K562 (cell line): ENCODE measurements around the gene KAT6B.

Source experiments
- ARNT ChIP-seq, 2 experiments: fragments of 450-650 bp; IDR thresholded peaks; 2 replicates each; pipeline ENCODE4 v1.6.1; 2016; ENCODE audit warnings: mild to moderate bottlenecking in 1 of 2
- MXI1 ChIP-seq: IDR thresholded peaks from 2 replicates; pipeline ENCODE4 v1.6.1; 2011; ENCODE audit warnings: low read depth, mild to moderate bottlenecking, improper control_type of control experiment, low read length
- SIN3A ChIP-seq, 2 experiments: fragments of 150-350 bp in 1 of 2; IDR thresholded peaks; 2 replicates each; pipeline ENCODE4 v1.6.1; 2011 to 2016; ENCODE audit warnings: borderline replicate concordance in 2 of 2, low read depth in 2 of 2, low read length in 2 of 2, mild to moderate bottlenecking in 2 of 2, moderate library complexity in 2 of 2; ENCODE audit not compliant: control insufficient read depth in 1 of 2
- SMAD3 ChIP-seq: fragments of 450-650 bp; formaldehyde crosslinking; conservative IDR thresholded peaks from 2 replicates; pipeline ENCODE4 v1.4.0; 2020; ENCODE audit warnings: mild to moderate bottlenecking
- SMC3 ChIP-seq: conservative IDR thresholded peaks from 2 replicates; pipeline ENCODE4 v1.6.1; 2011; ENCODE audit warnings: low read depth, low read length, improper control_type of control experiment; ENCODE audit not compliant: insufficient read depth
- TSC22D4 ChIP-seq: fragments of 450-650 bp; IDR thresholded peaks from 2 replicates; pipeline ENCODE4 v1.6.1; 2016; ENCODE audit warnings: missing genetic modification characterization, missing biosample characterization, control low read depth
- ZEB2 ChIP-seq: fragments of 450-650 bp; IDR thresholded peaks from 2 replicates; pipeline ENCODE4 v1.6.1; 2016
- ZNF143 ChIP-seq: sonication (generic); formaldehyde crosslinking; IDR thresholded peaks from 2 replicates; pipeline ENCODE4 v1.9.0; 2022; ENCODE audit warnings: mild to moderate bottlenecking, missing genetic modification reagents
- ZNF146 ChIP-seq: IDR thresholded peaks from one replicate; pipeline ENCODE4 v1.6.1; 2018; ENCODE audit warnings: missing compliant biosample characterization; ENCODE audit not compliant: unreplicated experiment
- TF ChIP-seq, protein P1 (sequence below), 3 experiments: IDR thresholded peaks in 2 of 3; conservative IDR thresholded peaks in 1 of 3; 2 replicates each; pipeline ENCODE4 v1.5.1; 2011 to 2012; ENCODE audit warnings: low read length in 3 of 3, mild to moderate bottlenecking in 3 of 3, control low read depth in 2 of 3, improper control_type of control experiment in 1 of 3, inconsistent platforms in 1 of 3, low read depth in 1 of 3, mixed read lengths in 1 of 3, moderate library complexity in 1 of 3; ENCODE audit not compliant: insufficient read depth in 2 of 3

DNA sequence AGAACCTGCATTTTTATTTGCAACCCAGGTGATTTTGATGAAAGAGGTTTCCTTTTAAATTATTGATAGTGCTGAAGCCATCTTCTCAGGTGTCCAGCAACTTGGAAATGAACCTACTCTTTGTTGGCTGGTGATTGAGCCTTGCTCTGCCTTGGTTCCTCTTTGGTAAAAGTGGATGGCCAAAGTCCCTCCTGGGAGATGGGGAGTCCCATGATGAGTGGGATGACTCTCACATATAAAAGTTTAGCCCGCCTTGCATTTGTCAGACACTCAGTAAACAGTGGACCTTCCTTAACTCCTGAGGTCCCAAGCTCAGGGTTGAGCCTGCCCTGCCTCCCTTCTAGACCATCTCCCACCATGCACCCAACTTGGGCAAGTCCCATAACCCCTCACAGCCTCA, 28.9 kb upstream of the KAT6B start:
- TF ChIP-seq ZNF143 (CRISPR knock-in tag) (no peak), ARNT (IDR thresholded peaks at IDR 0.05) (no peak), ZNF146 (CRISPR knock-in tag) (no peak), SMC3 (no peak), ZEB2 (no peak), SMAD3 (CRISPR knock-in tag) (no peak), SIN3A (IDR thresholded peaks at IDR 0.05; ENCODE audit: borderline replicate concordance in 2 of 2, control insufficient read depth in 1 of 2, low read depth in 2 of 2, low read length in 2 of 2) (no peak), MXI1 (no peak), TSC22D4 (tag) (no peak)
- TF ChIP-seq, protein P1, sequence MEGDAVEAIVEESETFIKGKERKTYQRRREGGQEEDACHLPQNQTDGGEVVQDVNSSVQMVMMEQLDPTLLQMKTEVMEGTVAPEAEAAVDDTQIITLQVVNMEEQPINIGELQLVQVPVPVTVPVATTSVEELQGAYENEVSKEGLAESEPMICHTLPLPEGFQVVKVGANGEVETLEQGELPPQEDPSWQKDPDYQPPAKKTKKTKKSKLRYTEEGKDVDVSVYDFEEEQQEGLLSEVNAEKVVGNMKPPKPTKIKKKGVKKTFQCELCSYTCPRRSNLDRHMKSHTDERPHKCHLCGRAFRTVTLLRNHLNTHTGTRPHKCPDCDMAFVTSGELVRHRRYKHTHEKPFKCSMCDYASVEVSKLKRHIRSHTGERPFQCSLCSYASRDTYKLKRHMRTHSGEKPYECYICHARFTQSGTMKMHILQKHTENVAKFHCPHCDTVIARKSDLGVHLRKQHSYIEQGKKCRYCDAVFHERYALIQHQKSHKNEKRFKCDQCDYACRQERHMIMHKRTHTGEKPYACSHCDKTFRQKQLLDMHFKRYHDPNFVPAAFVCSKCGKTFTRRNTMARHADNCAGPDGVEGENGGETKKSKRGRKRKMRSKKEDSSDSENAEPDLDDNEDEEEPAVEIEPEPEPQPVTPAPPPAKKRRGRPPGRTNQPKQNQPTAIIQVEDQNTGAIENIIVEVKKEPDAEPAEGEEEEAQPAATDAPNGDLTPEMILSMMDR (IDR thresholded peaks at IDR 0.05 in 2 of 3, conservative IDR thresholded peaks at IDR 0.05 in 1 of 3; ENCODE audit: insufficient read depth in 2 of 3, low read depth in 1 of 3, low read length in 3 of 3), result no peak
